Epidermal melanocyte (primary cell): Measurements from ENCODE around the gene MEPE.
"Not testable (repeated sequence)": the region's sequence is repeated elsewhere in the genome, so short reads cannot be mapped to it uniquely, and the experiment has no call there.

Experiments
- DNase-seq: peaks from one replicate; pipeline ENCODE4 v3.0.0; 2011; ENCODE audit warnings: low spot score; ENCODE audit not compliant: insufficient read length

MEPE gene

DNA sequence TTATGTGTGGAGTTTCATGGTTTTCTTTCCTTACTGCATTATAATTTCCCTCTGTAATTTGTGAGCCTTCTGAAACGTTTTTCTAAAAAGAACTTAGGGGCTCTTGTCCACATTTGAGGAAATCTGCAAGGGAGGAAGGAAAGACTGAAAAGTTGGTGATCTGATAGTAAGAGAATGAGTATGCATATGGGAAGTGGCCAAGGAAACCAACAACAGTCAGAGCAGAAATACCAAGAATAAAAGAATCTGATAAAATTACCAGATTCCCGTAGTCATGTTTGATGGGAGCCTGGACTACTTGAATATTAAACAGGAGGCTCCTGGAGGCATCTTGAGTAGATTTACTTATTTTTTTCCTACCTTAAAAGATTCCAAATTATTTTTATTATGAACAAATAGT lies 50.1 kb downstream of the MEPE start:
- DNase-seq, result no peak

DNA sequence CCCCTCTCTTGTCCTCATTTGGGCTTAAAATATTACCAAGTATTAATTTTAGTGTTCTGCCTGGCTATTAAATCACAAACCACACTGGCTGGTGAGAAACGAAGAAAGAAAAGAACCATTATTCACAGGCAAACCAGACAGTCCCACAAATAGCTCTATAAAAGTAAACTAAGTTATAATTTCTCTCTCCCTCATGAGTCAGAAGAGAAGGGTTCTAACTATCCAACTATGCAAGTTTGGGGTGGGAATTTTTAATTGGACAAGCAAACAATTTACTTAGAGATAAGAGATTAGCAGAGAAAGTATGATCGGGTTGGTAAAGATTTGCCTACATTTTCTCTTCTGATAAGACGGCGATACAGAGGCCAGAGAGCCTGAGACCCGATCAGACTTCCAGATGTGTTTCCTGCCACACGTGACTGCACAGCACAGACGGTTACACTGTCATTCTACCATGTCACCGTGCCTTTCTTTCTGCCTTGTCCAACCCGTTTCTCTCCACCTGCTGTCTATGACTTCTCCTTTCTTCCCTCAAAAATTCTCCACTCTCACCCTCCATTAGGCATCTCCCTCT lies 52.3 kb downstream of the MEPE start:
- no peak for DNase-seq

DNA sequence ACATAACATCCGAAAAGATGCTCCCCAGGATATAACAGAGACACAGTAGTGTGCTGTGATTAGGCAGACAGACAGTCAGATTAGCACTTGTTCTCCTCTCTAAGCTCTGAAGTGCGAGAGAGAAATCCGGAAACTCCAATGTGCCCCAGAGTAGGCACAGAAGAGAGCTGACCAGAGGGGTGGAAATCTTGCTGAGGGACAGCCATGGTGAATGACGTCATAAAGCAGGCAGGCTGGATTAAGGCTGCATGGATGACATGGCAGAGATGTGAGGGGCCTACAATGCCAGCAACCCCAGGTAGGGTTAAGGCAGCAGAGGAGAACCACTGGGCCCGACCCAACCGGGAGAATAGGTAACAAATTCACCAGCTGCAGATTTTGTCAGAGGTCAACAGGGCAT lies 53.3 kb downstream of the MEPE start:
- DNase-seq, result no peak

DNA sequence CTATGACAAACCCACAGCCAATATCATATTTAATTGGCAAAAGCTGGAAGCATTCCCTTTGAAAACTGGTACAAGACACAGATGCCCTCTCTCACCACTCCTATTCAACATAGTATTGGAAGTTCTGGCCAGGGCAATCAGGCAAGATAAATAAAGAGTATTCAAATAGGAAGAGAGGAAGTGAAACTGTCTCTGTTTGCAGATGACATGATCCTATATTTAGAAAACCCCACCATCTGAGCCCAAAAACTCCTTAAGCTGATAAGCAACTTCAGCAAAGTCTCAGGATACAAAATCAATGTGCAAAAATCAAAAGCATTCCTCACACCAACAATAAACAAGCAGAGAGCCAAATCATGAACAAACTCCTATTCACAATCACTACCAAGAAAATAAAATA lies 58.0 kb downstream of the MEPE start:
- not testable (repeated sequence) for DNase-seq

- peak; percentile 22 for DNase-seq
Measured at GRCh38 chr4:87895964-87896621, 63.3 kb downstream of the MEPE start.
